Thyroid gland (tissue), 4 donors: ENCODE data around the gene STRN3. TPM values are rescaled to one million over a fixed set of nuclear protein-coding genes. Genes with fewer than 3 reads are reported as not detected.
A peak's percentile ranks its signal among the peaks of the same experiment; 100 is the strongest.

Experiments used
- DNase-seq, 2 donors: peaks; one replicate each; pipeline ENCODE4 v3.0.0-alpha.2; 2019
- H3K27ac ChIP-seq, 3 donors: fragments of 200-600 bp; sonication (generic); 1 replicate in 2 of 3; 2 replicates in 1 of 3; pipeline ENCODE4 v1.5.1; 2016 to 2019; ENCODE audit warnings: mild to moderate bottlenecking in 1 of 3, moderate library complexity in 1 of 3
- H3K27me3 ChIP-seq: fragments of 200-600 bp; sonication (generic); one replicate; pipeline ENCODE4 v1.5.1; 2019
- H3K36me3 ChIP-seq, 2 donors: fragments of 200-600 bp; sonication (generic); one replicate each; pipeline ENCODE4 v1.5.1; 2016 to 2019
- H3K4me1 ChIP-seq, 2 donors: fragments of 200-600 bp; sonication (generic); one replicate each; pipeline ENCODE4 v1.5.1; 2017 to 2019
- H3K4me3 ChIP-seq, 3 donors: fragments of 200-600 bp; sonication (generic); replicated peaks in 1 of 3; 1 replicate in 2 of 3; 2 replicates in 1 of 3; pipeline ENCODE4 v1.5.1; 2016; ENCODE audit warnings: mild to moderate bottlenecking in 1 of 3
- H3K9me3 ChIP-seq: fragments of 200-600 bp; sonication (generic); one replicate; pipeline ENCODE4 v1.5.1; 2017
- POLR2A ChIP-seq, 2 donors: fragments of 450-650 bp; IDR thresholded peaks; one replicate each; pipeline ENCODE4 v1.6.1; 2017; ENCODE audit warnings: antibody characterized with exemption in 2 of 2, mild to moderate bottlenecking in 2 of 2, moderate library complexity in 1 of 2
- WGBS, 2 donors: methylation state at CpG; one replicate each; pipeline ENCODE4 v1.1.5; 2017; 5-methylcytosine and 5-hydroxymethylcytosine counted together
- intact Hi-C: fragments of 100-400 bp; cut with DNase I; formaldehyde crosslinking; loops from one replicate; pipeline ENCODE4 v1.15.1; 2023
- total RNA-seq, 4 donors: library from RNA; depleted of rRNA; stranded (reverse); fragments of >200 nt; gene quantifications; one replicate each; pipeline ENCODE4 v1.2.3, GENCODE V29; 2016
- TF ChIP-seq, protein P1 (sequence below), 6 experiments: fragments of 200-600 bp in 3 of 6; fragments of 450-650 bp in 3 of 6; sonication (generic) in 3 of 6; IDR thresholded peaks; one replicate each; pipeline ENCODE4 v1.5.1; 2016 to 2019; ENCODE audit warnings: antibody characterized with exemption in 6 of 6, mild to moderate bottlenecking in 2 of 6, inconsistent platforms in 1 of 6, moderate library complexity in 1 of 6

STRN3 gene
- total RNA-seq, 4 donors from 2014 or later = 46.3 to 77.5 (median 53.6) TPM

DNA sequence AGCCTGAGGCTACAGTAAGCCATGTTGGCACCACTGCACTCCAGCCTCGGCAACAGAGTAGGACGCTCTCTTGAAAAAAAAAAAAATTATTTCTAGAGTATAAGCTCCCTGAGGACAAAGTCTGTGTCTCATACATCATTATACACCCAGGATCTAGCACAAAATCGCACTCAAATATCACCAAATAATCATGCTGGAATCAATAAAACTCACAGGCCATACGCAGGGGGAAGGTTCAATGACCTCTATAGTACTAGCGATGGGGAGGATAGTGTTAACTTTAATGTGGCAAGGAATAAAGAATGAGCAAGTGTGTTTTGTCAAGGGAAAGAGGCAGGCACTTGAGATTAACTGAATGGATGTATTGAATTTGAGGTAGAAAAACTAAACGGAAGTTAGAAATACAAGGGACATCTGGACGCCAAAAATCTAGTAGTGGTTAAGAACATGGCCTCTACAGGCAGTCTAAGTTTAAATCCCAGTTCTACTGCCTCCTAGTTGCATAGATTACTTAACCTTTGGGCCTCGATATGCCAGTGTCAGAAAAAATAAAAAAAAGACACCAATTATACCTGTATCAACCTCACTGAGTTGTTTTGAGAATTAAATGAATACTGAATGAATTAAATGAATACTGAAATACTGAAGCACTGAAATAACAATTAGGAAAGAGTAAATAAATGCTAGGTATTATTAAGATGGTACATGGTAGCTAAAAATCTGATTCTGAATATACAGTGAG, 5.2 kb downstream of the STRN3 start:
- Histone ChIP-seq H3K36me3 (no peaks in the 10 kb centered on the region), H3K4me1 (peaks cover 34 to 39% of the 10 kb centered on the region in 2 donors), H3K27me3 (no peaks in the 10 kb centered on the region), H3K27ac (peak overlapping the region in 2 of 3 donors; percentile 31 to 44), H3K9me3 (no peaks in the 10 kb centered on the region), H3K4me3 (no peak overlapping the region)
- TF ChIP-seq POLR2A (IDR thresholded peaks at IDR 0.05) = no peak
- TF ChIP-seq, protein P1, sequence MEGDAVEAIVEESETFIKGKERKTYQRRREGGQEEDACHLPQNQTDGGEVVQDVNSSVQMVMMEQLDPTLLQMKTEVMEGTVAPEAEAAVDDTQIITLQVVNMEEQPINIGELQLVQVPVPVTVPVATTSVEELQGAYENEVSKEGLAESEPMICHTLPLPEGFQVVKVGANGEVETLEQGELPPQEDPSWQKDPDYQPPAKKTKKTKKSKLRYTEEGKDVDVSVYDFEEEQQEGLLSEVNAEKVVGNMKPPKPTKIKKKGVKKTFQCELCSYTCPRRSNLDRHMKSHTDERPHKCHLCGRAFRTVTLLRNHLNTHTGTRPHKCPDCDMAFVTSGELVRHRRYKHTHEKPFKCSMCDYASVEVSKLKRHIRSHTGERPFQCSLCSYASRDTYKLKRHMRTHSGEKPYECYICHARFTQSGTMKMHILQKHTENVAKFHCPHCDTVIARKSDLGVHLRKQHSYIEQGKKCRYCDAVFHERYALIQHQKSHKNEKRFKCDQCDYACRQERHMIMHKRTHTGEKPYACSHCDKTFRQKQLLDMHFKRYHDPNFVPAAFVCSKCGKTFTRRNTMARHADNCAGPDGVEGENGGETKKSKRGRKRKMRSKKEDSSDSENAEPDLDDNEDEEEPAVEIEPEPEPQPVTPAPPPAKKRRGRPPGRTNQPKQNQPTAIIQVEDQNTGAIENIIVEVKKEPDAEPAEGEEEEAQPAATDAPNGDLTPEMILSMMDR (IDR thresholded peaks at IDR 0.05) = no peak
- 77 to 78% methylated on average over 8 of the region's 8 CpGs for WGBS, 2 donors
- DNase-seq = no peak
- intact Hi-C loops = no loop called here

- Histone ChIP-seq H3K27me3 (no peaks in the 10 kb centered on the region), H3K4me1 (peaks cover 24 to 25% of the 10 kb centered on the region in 2 donors), H3K27ac (no peak overlapping the region), H3K4me3 (no peak overlapping the region), H3K9me3 (no peaks in the 10 kb centered on the region), H3K36me3 (no peaks in the 10 kb centered on the region)
- WGBS, 2 donors = 84 to 92% methylated on average over 6 of the region's 6 CpGs
- no peak for TF ChIP-seq POLR2A (IDR thresholded peaks at IDR 0.05)
- TF ChIP-seq, protein P1 (IDR thresholded peaks at IDR 0.05) = no peak
- DNase-seq = peak in 1 of 2 donors; percentile 18
- intact Hi-C loops = no loop called here
Measured at GRCh38 chr14:31018057-31018645, 8.0 kb downstream of the STRN3 start.

- DNase-seq = no peak
- H3K27me3 ChIP-seq = no peaks in the 10 kb centered on the region
- intact Hi-C loops = no loop called here
- WGBS, 2 donors = 95 to 98% methylated on average over 4 of the region's 4 CpGs
- no peaks in the 10 kb centered on the region for H3K36me3 ChIP-seq
- H3K4me1 ChIP-seq = no peaks in the 10 kb centered on the region
- no peak overlapping the region for H3K4me3 ChIP-seq
- H3K27ac ChIP-seq = no peak overlapping the region
- TF ChIP-seq, protein P1 (IDR thresholded peaks at IDR 0.05) = no peak
- TF ChIP-seq POLR2A (IDR thresholded peaks at IDR 0.05) = no peak
- H3K9me3 ChIP-seq = no peaks in the 10 kb centered on the region
Measured at GRCh38 chr14:31013841-31014240, 12.3 kb downstream of the STRN3 start.

GRCh38 chr14:31010935-31011334, 15.2 kb downstream of the STRN3 start:
- H3K27ac ChIP-seq = no peak overlapping the region
- no peaks in the 10 kb centered on the region for H3K36me3 ChIP-seq
- no peaks in the 10 kb centered on the region for H3K9me3 ChIP-seq
- no peak overlapping the region for H3K4me3 ChIP-seq
- H3K4me1 ChIP-seq = no peaks in the 10 kb centered on the region
- no peaks in the 10 kb centered on the region for H3K27me3 ChIP-seq
- intact Hi-C loops = no loop called here
- no peak for DNase-seq
- WGBS, 2 donors = 73 to 86% methylated on average over 3 of the region's 3 CpGs
- TF ChIP-seq, protein P1 (IDR thresholded peaks at IDR 0.05) = no peak
- TF ChIP-seq POLR2A (IDR thresholded peaks at IDR 0.05) = no peak
